ENCODE measurements around the gene PYCR2.

Gene PYCR2

DNA sequence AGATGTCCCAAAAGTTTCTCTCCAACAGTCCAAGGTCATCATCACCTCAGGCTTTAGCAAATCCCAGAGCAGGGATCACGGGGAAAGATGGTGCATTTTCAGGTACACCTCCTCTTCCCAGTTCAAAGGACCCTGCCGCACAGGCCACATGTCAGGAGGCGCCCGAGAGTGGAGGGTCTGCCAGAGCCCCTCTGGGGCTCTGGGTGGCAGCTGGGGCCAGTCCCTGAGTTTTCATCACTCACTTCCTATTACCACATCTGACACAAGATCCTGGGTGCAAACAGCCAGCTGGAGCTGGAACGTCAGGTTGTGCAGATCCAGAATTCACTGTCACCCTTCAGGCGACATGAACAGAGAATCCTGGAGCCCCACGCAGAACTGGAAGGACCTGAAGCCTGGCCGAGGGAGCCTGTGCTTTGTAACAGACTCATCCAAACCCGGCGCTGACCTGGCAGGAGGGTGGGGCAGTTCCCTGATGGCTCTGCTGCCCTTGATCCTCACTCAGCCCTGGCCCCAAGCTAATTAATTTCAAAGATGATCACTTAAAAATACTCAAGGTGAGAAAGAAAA lies 50.7 kb downstream of the PYCR2 start:
- no peak for DNase-seq

- DNase-seq = no peak
Measured at GRCh38 chr1:225872075-225872430, 52.0 kb downstream of the PYCR2 start.

GRCh38 chr1:225871359-225872074 lies 52.5 kb downstream of the PYCR2 start:
- DNase-seq = peak; percentile 23

GRCh38 chr1:225870911-225871310 lies 53.1 kb downstream of the PYCR2 start:
- no peak for DNase-seq
